Measurements from ENCODE around the gene EDN2.

The EDN2 gene

DNA sequence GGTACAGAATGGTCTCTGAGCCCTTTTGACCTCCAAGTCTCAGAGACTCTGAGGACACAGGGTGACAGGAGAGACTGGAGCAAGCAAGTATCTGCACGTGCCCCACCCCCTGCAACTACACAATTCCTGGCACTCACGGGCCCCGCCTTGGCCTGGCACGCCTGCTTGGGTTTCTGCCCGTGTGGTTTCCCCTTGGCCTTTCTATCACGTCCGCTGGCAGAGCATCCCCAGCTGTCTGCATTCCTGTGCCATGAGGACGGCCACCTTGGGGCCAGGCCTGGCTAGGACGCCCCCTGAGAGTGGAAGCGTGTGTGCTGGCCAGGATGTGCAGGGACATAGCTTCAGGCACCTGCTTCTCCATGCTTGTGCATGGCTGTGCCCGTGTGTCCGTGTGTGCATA, 14.3 kb upstream of the EDN2 start:
- H3K4me1 ChIP-seq: peaks cover 12% of the 10 kb centered on the region

DNA sequence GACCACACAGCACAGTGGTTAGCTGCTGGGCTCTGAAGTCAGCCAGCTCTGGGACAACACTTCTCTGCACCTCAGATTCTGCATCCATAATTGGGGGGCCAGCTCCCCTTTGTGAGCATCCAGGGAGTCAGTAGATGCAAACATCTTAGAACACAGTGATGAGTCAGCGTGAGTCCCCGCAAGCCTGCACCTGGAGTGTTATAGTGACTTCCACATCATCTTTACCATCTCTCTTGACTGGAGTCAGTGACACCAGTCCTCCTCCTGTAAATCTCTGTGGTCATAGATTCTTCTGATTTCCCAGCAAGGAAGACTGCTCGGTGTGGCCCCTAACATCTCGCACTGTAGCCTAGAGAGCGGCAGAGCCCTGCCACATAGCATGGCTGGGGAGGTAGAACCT, 13.9 kb upstream of the EDN2 start:
- peaks cover 12% of the 10 kb centered on the region for H3K4me1 ChIP-seq
- in situ Hi-C loops (cut with MboI; ENCODE audit: low sequenced_read_pairs): no loop called here
- DNase-seq (ENCODE audit: low spot score in 2 of 2): no peak

More for the DNA sequence above, 14.3 kb upstream of the EDN2 start:
- DNase-seq (ENCODE audit: low spot score in 2 of 2): no peak
- Histone ChIP-seq H3K36me3 (replicated peaks) (no peaks in the 10 kb centered on the region), H3K4me3 (no peak overlapping the region), H3K9me3 (no peaks in the 10 kb centered on the region), H3K27me3 (ENCODE audit: low read depth) (no peaks in the 10 kb centered on the region)
- in situ Hi-C loops (cut with MboI; ENCODE audit: low sequenced_read_pairs): no loop called here

DNA sequence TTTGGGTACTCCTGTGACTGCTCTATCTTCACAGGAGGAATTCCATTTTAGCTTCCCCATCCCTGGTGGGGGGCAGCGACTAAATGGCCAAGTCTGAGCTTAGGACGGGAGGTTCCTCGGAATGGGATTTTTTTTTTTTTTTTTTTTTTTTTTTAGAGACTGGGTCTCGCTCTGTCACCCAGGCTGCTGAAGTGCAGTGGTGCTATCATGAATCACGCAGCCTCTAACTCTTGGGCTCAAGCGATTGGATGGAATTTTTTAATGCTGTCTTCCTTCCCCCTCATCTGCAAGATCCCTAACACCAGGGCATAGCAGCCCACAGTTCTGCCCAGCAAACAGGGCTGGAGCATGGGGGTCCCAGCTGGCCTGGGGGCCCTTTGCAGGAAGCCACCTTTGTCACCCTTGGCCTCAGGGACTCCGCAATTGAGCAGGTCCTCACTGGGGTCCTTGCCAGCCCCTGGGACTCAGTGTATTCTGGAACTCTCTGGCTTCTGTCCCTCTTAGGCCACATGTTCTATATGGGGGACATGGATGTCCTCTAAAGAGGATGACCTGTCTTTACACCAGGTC, 13.1 kb upstream of the EDN2 start:
- no peaks in the 10 kb centered on the region for H3K27me3 ChIP-seq (ENCODE audit: low read depth)
- DNase-seq (ENCODE audit: low spot score in 2 of 2): no peak
- no peaks in the 10 kb centered on the region for H3K36me3 ChIP-seq (replicated peaks)
- no peak overlapping the region for H3K4me3 ChIP-seq
- peaks cover 12% of the 10 kb centered on the region for H3K4me1 ChIP-seq
- in situ Hi-C loops (cut with MboI; ENCODE audit: low sequenced_read_pairs): no loop called here
- no peaks in the 10 kb centered on the region for H3K9me3 ChIP-seq

More for the DNA sequence above, 13.9 kb upstream of the EDN2 start:
- Histone ChIP-seq H3K27me3 (ENCODE audit: low read depth) (no peaks in the 10 kb centered on the region), H3K4me3 (no peak overlapping the region), H3K9me3 (no peaks in the 10 kb centered on the region), H3K36me3 (replicated peaks) (no peaks in the 10 kb centered on the region)

GRCh38 chr1:41497056-41497440, 12.6 kb upstream of the EDN2 start:
- Histone ChIP-seq H3K36me3 (replicated peaks) (no peaks in the 10 kb centered on the region), H3K4me3 (no peak overlapping the region), H3K27me3 (ENCODE audit: low read depth) (no peaks in the 10 kb centered on the region), H3K4me1 (peaks cover 12% of the 10 kb centered on the region), H3K9me3 (no peaks in the 10 kb centered on the region)
- DNase-seq (ENCODE audit: low spot score in 2 of 2): no peak
- in situ Hi-C loops (cut with MboI; ENCODE audit: low sequenced_read_pairs): no loop called here

GRCh38 chr1:41496080-41497055, 11.9 kb upstream of the EDN2 start:
- in situ Hi-C loops (cut with MboI; ENCODE audit: low sequenced_read_pairs): no loop called here
- no peaks in the 10 kb centered on the region for H3K9me3 ChIP-seq
- peak; percentile 82 to 88 for DNase-seq (ENCODE audit: low spot score in 2 of 2)
- H3K36me3 ChIP-seq (replicated peaks): no peaks in the 10 kb centered on the region
- H3K27me3 ChIP-seq (ENCODE audit: low read depth): no peaks in the 10 kb centered on the region
- H3K4me3 ChIP-seq: 0 out of 2 replicates have a peak overlapping the region, but pooled peaks have one; percentile 8
- H3K4me1 ChIP-seq: peaks cover 12% of the 10 kb centered on the region

DNA sequence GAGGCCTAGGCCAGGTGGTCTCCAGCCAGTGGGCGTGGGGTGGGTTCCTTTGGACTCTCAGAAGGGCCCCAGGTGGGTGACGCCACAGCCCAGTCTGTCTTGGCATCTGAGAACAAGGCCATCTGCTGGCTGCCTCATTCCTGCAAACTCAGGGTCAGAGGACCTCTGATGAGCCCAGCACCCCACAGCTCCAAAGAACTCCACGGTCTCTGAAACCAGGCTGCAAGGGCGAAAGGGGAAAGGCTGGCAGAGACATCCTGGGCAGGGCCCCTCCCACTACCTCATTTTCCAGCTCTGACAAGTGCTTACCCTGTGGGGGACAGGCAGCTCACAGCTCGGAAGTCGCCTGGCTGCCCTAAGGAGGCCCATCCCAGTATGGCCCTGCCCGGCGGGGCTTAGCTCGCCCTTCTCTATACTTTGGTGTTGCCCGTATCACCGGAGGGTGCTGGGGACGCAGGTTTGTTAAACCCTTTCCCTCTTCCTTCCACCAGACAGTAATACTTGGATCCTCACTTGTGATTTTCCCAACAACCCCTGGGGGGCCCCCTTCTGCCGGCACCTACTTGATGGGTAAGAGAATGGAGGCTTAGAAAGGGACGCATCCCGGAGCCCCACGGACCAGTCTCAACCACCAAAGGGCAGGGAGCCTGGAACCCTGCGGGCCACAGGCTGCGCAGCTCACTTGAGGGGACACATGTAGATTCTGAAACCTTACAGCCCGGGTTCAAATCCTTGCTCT, 10.9 kb upstream of the EDN2 start:
- H3K4me3 ChIP-seq: no peak overlapping the region
- H3K36me3 ChIP-seq (replicated peaks): no peaks in the 10 kb centered on the region
- peak; percentile 38 to 76 for DNase-seq (ENCODE audit: low spot score in 2 of 2)
- in situ Hi-C loops (cut with MboI; ENCODE audit: low sequenced_read_pairs): no loop called here
- peaks cover 12% of the 10 kb centered on the region for H3K4me1 ChIP-seq
- no peaks in the 10 kb centered on the region for H3K27me3 ChIP-seq (ENCODE audit: low read depth)
- H3K9me3 ChIP-seq: no peaks in the 10 kb centered on the region

DNA sequence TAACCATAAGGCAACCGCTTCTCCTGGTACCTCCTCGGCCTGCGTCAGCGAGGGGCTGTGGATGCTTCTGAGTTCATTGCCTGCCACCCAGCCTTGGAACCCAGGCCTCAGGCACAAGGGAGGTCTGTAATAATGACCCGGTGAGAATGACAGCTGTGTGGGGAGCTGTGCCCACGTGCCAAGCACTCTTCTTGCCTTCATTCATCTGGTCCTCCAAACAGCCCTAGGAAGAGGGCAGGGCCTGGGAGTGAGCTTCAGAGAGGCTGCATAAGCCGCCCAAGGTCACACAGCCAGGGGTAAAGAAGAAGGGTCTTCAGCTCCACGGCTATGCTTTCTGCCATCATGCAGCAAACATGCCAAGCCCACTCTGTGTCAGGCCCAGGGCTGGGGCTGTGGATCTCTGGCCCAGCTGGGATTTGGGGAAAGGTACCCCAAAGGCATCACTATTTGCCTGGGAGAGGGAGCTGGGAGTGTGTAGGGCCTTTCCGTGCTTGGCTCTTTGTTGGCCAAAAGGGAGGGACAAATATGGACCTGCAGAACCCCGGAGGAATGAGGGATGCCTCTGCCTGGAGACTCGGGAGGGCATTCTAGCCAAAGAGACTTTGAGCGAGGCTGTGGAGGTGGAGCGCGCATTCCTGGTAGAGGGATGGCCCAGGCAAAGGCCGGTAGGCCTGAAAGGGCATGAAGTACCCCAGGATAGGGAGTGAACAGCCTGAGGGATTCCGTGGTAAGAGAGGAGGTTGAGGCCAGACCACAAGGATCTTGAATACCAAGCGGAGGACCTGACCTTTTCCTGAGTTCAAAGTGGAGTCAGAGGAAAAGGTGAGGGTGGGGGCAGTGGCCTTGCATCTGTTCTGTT, 10.1 kb upstream of the EDN2 start:
- in situ Hi-C loops (cut with MboI; ENCODE audit: low sequenced_read_pairs): no loop called here
- H3K36me3 ChIP-seq (replicated peaks): no peaks in the 10 kb centered on the region
- no peak for DNase-seq (ENCODE audit: low spot score in 2 of 2)
- H3K9me3 ChIP-seq: no peaks in the 10 kb centered on the region
- H3K4me1 ChIP-seq: peaks cover 12% of the 10 kb centered on the region
- no peaks in the 10 kb centered on the region for H3K27me3 ChIP-seq (ENCODE audit: low read depth)
- no peak overlapping the region for H3K4me3 ChIP-seq

GRCh38 chr1:41493626-41494350, 9.3 kb upstream of the EDN2 start:
- Histone ChIP-seq H3K9me3 (no peaks in the 10 kb centered on the region), H3K4me3 (no peak overlapping the region), H3K4me1 (peaks cover 13% of the 10 kb centered on the region), H3K27me3 (ENCODE audit: low read depth) (no peaks in the 10 kb centered on the region), H3K36me3 (replicated peaks) (no peaks in the 10 kb centered on the region)
- in situ Hi-C loops (cut with MboI; ENCODE audit: low sequenced_read_pairs): no loop called here
- no peak for DNase-seq (ENCODE audit: low spot score in 2 of 2)

DNA sequence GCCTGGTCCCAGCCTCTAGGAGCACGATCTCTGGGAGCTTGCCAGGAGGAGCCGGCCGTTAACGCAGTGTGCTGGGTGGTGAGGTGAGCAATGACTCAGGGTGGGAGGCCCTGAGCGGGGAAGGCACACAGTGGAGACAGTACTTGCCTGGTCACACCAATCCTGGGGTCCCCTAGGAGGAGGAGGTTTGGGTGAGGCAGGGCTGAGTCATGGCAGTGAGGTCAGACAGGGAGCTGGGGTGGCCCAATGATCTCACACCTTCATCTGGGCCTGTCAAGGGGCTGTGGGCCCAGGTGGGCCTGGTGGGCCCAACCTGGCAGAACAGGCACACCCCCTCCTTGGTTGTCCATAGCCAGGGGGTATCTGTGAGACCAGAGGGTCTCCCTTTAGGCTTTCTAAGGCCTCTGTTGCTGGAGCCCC, 8.6 kb upstream of the EDN2 start:
- no peaks in the 10 kb centered on the region for H3K9me3 ChIP-seq
- H3K4me3 ChIP-seq: no peak overlapping the region
- H3K27me3 ChIP-seq (ENCODE audit: low read depth): no peaks in the 10 kb centered on the region
- in situ Hi-C loops (cut with MboI; ENCODE audit: low sequenced_read_pairs): no loop called here
- DNase-seq (ENCODE audit: low spot score in 2 of 2): no peak
- no peaks in the 10 kb centered on the region for H3K36me3 ChIP-seq (replicated peaks)
- H3K4me1 ChIP-seq: peaks cover 17% of the 10 kb centered on the region

GRCh38 chr1:41492341-41492848, 7.9 kb upstream of the EDN2 start:
- Histone ChIP-seq H3K36me3 (replicated peaks) (no peaks in the 10 kb centered on the region), H3K4me3 (no peak overlapping the region), H3K27me3 (ENCODE audit: low read depth) (no peaks in the 10 kb centered on the region), H3K9me3 (no peaks in the 10 kb centered on the region), H3K4me1 (peaks cover 24% of the 10 kb centered on the region)
- in situ Hi-C loops (cut with MboI; ENCODE audit: low sequenced_read_pairs): no loop called here
- peak in 1 of 2 experiments; percentile 76 for DNase-seq (ENCODE audit: low spot score in 2 of 2)

DNA sequence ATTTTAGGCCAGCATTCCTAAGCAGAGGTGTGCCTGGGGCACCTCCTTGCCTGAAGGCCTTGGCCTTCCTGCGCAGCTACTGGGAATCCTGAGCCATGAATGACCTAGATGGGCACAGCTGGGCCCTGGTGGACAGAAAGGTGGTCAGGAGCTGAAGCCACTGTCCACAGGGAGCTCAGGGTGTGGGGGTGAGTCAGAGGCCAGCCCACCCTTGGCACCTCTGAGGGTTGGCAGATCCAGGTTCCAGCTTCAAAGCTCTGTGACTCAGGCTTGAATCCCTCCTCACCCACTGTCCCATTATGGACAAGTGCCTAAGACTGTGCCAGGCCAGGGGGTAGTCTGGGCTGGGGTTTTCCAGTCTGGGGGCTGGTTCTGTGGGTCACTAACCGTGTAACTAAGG, 6.4 kb upstream of the EDN2 start:
- H3K27me3 ChIP-seq (ENCODE audit: low read depth): no peaks in the 10 kb centered on the region
- no peaks in the 10 kb centered on the region for H3K9me3 ChIP-seq
- peaks cover 30% of the 10 kb centered on the region for H3K4me1 ChIP-seq
- in situ Hi-C loops (cut with MboI; ENCODE audit: low sequenced_read_pairs): no loop called here
- no peak for DNase-seq (ENCODE audit: low spot score in 2 of 2)
- no peaks in the 10 kb centered on the region for H3K36me3 ChIP-seq (replicated peaks)
- no peak overlapping the region for H3K4me3 ChIP-seq

- Histone ChIP-seq H3K4me1 (peaks cover 33% of the 10 kb centered on the region), H3K27me3 (ENCODE audit: low read depth) (no peaks in the 10 kb centered on the region), H3K9me3 (no peaks in the 10 kb centered on the region), H3K4me3 (no peak overlapping the region), H3K36me3 (replicated peaks) (no peaks in the 10 kb centered on the region)
- DNase-seq (ENCODE audit: low spot score in 2 of 2): no peak
- in situ Hi-C loops (cut with MboI; ENCODE audit: low sequenced_read_pairs): no loop called here
Measured at GRCh38 chr1:41489561-41489960, 5.1 kb upstream of the EDN2 start.
